Smooth muscle cell (in vitro differentiated cells): Measurements from ENCODE around the gene SPACA5. TPM values are rescaled to one million over a fixed set of nuclear protein-coding genes. Genes with fewer than 3 reads are reported as not detected.

Experiments
- DNase-seq: peaks from one replicate; lab custom pipeline; 2025; ENCODE audit not compliant: unreplicated experiment; lab: John Stamatoyannopoulos, UW
- H2AFZ ChIP-seq: fragments of 200-600 bp; sonication (generic); 2 replicates; pipeline ENCODE4 v1.6.0; 2016; ENCODE audit warnings: antibody characterized with exemption, low read depth, mild to moderate bottlenecking
- H3F3A ChIP-seq: fragments of 200-600 bp; sonication (generic); 2 replicates; pipeline ENCODE4 v1.6.0; 2017; ENCODE audit warnings: antibody characterized with exemption, low read depth
- H3K27ac ChIP-seq: fragments of 200-600 bp; sonication (generic); 2 replicates; pipeline ENCODE4 v1.5.1; 2016; ENCODE audit warnings: low read depth, mild to moderate bottlenecking
- H3K27me3 ChIP-seq: fragments of 200-600 bp; sonication (generic); 2 replicates; pipeline ENCODE4 v1.6.1; 2016; ENCODE audit warnings: low read depth, mild to moderate bottlenecking
- H3K36me3 ChIP-seq: fragments of 200-600 bp; sonication (generic); 2 replicates; pipeline ENCODE4 v1.5.1; 2016; ENCODE audit warnings: low read depth
- H3K4me1 ChIP-seq: fragments of 200-600 bp; sonication (generic); 2 replicates; pipeline ENCODE4 v1.5.1; 2016; ENCODE audit warnings: low read depth
- H3K4me2 ChIP-seq: fragments of 200-600 bp; sonication (generic); 2 replicates; pipeline ENCODE4 v1.6.0; 2016; ENCODE audit warnings: mild to moderate bottlenecking
- H3K4me3 ChIP-seq: fragments of 200-600 bp; sonication (generic); 2 replicates; pipeline ENCODE4 v1.5.1; 2016; ENCODE audit warnings: mild to moderate bottlenecking
- H3K79me2 ChIP-seq: fragments of 200-600 bp; sonication (generic); 2 replicates; pipeline ENCODE4 v1.6.0; 2016; ENCODE audit warnings: low read depth, mild to moderate bottlenecking
- H3K9ac ChIP-seq: fragments of 200-600 bp; sonication (generic); 2 replicates; pipeline ENCODE4 v1.6.0; 2016; ENCODE audit warnings: low read depth
- H3K9me3 ChIP-seq: fragments of 200-600 bp; sonication (generic); replicated peaks from 2 replicates; pipeline ENCODE4 v1.5.1; 2016; ENCODE audit warnings: low read depth
- H4K20me1 ChIP-seq: fragments of 200-600 bp; sonication (generic); 2 replicates; pipeline ENCODE4 v1.6.0; 2016; ENCODE audit warnings: low read depth
- CTCF ChIP-seq: fragments of 200-600 bp; sonication (generic); IDR thresholded peaks from 2 replicates; pipeline ENCODE4 v1.5.1; 2017; ENCODE audit warnings: borderline replicate concordance, mild to moderate bottlenecking, antibody characterized with exemption; ENCODE audit not compliant: insufficient read depth, poor library complexity, severe bottlenecking
- WGBS: methylation state at CpG from one replicate; pipeline ENCODE4 v1.1.7; 2016; ENCODE audit warnings: low lambda C conversion rate; 5-methylcytosine and 5-hydroxymethylcytosine counted together
- polyA plus RNA-seq: library from polyadenylated mRNA; unstranded; fragments of >200 nt; fragmentation: Nextera tagmentation; extraction: Ambion mirVana; gene quantifications from 2 replicates; pipeline ENCODE4 v1.2.1, GENCODE V29; 2016
- total RNA-seq: library from RNA; depleted of rRNA; stranded (reverse); fragments of >200 nt; gene quantifications from 2 replicates; pipeline ENCODE4 v1.2.3, GENCODE V29; 2014

Gene SPACA5
- total and polyA plus RNA-seq, 2 experiments from 2014 or later: not detected

- TF ChIP-seq CTCF: no peak
- no peak overlapping the region for H3K4me3 ChIP-seq
- H3K9me3 ChIP-seq: no peaks in the 10 kb centered on the region
- H2AFZ ChIP-seq: no peak overlapping the region
- H3K4me2 ChIP-seq: no peak overlapping the region
- no peaks in the 10 kb centered on the region for H3K4me1 ChIP-seq
- H3K27me3 ChIP-seq: no peaks in the 10 kb centered on the region
- no peaks in the 10 kb centered on the region for H4K20me1 ChIP-seq
- no peaks in the 10 kb centered on the region for H3K79me2 ChIP-seq
- no peak for DNase-seq
- peak overlapping the region; percentile 72 for H3K27ac ChIP-seq
- H3K36me3 ChIP-seq: no peaks in the 10 kb centered on the region
- H3K9ac ChIP-seq: no peak overlapping the region
- 78% methylated on average over 5 of the region's 5 CpGs for WGBS
- H3F3A ChIP-seq: no peaks in the 10 kb centered on the region
Observed at GRCh38 chrX:48046846-48047245, 40.1 kb downstream of the SPACA5 start.

DNA sequence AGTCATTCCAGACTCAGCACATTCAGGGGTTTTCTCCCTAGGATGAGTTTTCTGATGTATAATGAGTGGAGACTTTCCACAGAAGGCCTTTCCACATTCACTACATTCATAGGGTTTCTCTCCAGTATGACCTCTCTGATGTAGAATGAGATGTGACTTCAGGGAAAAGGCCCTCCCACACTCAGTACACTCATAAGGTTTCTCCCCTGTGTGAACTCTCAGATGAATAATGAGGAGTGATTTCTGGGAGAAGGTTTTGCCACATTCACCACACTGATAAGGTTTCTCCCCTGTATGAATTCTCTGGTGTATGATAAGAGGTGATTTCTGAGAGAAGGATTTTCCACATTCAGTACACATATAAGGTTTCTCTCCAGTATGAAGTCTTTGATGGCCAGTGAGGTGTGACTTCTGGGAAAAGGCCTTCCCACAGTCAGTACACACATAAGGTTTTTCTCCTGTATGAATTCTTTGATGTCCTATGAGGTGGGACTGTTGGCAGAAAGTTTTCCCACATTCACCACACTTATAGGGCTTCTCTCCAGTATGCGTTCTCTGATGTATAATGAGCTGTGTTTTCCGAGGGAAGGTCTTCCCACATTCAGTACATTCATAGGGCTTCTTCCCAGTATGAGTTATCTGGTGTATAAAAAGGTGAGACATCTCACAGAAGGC, 52.0 kb downstream of the SPACA5 start:
- 68% methylated on average over 2 of the region's 2 CpGs for WGBS
- H4K20me1 ChIP-seq: no peaks in the 10 kb centered on the region
- DNase-seq: no peak

GRCh38 chrX:48059296-48059639, 52.5 kb downstream of the SPACA5 start:
- Histone ChIP-seq H3K79me2 (no peaks in the 10 kb centered on the region), H3K27ac (no peak overlapping the region), H3K4me3 (no peak overlapping the region), H3K9me3 (peaks cover 23% of the 10 kb centered on the region), H4K20me1 (no peaks in the 10 kb centered on the region), H3K4me1 (no peaks in the 10 kb centered on the region), H2AFZ (no peak overlapping the region), H3K9ac (no peak overlapping the region), H3K36me3 (peaks cover 19% of the 10 kb centered on the region), H3K27me3 (no peaks in the 10 kb centered on the region), H3F3A (no peaks in the 10 kb centered on the region), H3K4me2 (no peak overlapping the region)
- WGBS: 89% methylated on average over 1 of the region's 1 CpG
- DNase-seq: no peak
- no peak for TF ChIP-seq CTCF

More for the DNA sequence above, 52.0 kb downstream of the SPACA5 start:
- Histone ChIP-seq H3K4me1 (no peaks in the 10 kb centered on the region), H3F3A (no peaks in the 10 kb centered on the region), H3K9me3 (peaks cover 23% of the 10 kb centered on the region), H3K9ac (no peak overlapping the region), H2AFZ (no peak overlapping the region), H3K79me2 (no peaks in the 10 kb centered on the region), H3K27ac (no peak overlapping the region), H3K4me3 (no peak overlapping the region), H3K27me3 (no peaks in the 10 kb centered on the region), H3K4me2 (no peak overlapping the region), H3K36me3 (peaks cover 19% of the 10 kb centered on the region)
- no peak for TF ChIP-seq CTCF

Other genes with a start within 250 kb of the SPACA5 start
- gene ZNF81, start 170.1 kb upstream of the SPACA5 start, total RNA-seq: 4.6 and 5.7 TPM in 2 replicates
- gene ZNF81, start 170.1 kb upstream of the SPACA5 start, polyA plus RNA-seq: 4.8 and 5.1 TPM in 2 replicates
- gene ZNF182, start 3.0 kb upstream of the SPACA5 start, total RNA-seq: 5.8 and 7.4 TPM in 2 replicates
- 2.8 and 3.0 TPM in 2 replicates for gene ZNF182, start 3.0 kb upstream of the SPACA5 start, polyA plus RNA-seq
- gene ZNF630, start 64.7 kb downstream of the SPACA5 start, total RNA-seq: 5.0 and 7.9 TPM in 2 replicates
- 2.1 and 2.2 TPM in 2 replicates for gene ZNF630, start 64.7 kb downstream of the SPACA5 start, polyA plus RNA-seq
- not detected in 2 replicates for gene SPACA5B, start 123.6 kb downstream of the SPACA5 start, total RNA-seq
- not detected in 2 replicates for gene SPACA5B, start 123.6 kb downstream of the SPACA5 start, polyA plus RNA-seq
- not detected in 2 replicates for gene SSX5, start 189.8 kb downstream of the SPACA5 start, total RNA-seq
- gene SSX5, start 189.8 kb downstream of the SPACA5 start, polyA plus RNA-seq: not detected in 2 replicates
- not detected in 2 replicates for gene SSX1, start 248.4 kb downstream of the SPACA5 start, total RNA-seq
- not detected in 2 replicates for gene SSX1, start 248.4 kb downstream of the SPACA5 start, polyA plus RNA-seq